HG02840 (cell line): ENCODE data around the gene PIANP.
"Not testable (repeated sequence)": the region's sequence is repeated elsewhere in the genome, so short reads cannot be mapped to it uniquely, and the experiment has no call there.

ENCODE experiments used
- ATAC-seq: cut with Tn5 transposase; IDR thresholded peaks from one replicate; pipeline ENCODE4 v1.9.1; 2021; ENCODE audit warnings: mild to moderate bottlenecking, moderate library complexity, moderate number of reproducible peaks; ENCODE audit not compliant: unreplicated experiment, low FRiP score

PIANP gene

DNA sequence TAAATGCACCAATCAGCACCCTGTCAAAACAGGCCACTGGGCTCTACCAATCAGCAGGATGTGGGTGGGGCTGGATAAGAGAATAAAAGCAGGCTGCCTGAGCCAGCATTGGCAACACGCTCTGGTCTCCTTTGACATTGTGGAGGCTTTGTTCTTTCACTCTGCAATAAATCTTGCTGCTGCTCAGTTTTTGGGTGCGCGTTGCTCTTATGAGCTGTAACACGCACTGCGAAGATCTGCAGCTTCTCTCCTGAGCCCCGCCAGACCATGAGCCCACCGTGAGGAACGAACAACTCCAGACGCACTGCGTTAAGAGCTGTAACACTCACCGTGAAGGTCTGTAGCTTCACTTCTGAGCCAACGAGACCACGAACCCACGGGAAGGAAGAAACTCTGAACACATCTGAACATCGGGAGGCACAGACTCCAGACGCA, 8.4 kb upstream of the PIANP start:
- no peak for ATAC-seq

GRCh38 chr12:6708351-6708750, 7.7 kb upstream of the PIANP start:
- not testable (repeated sequence) for ATAC-seq

- no peak for ATAC-seq
Observed at GRCh38 chr12:6703631-6704030, 3.0 kb upstream of the PIANP start.

GRCh38 chr12:6701078-6701768, 608 bp upstream of the PIANP start:
- ATAC-seq = no peak

DNA sequence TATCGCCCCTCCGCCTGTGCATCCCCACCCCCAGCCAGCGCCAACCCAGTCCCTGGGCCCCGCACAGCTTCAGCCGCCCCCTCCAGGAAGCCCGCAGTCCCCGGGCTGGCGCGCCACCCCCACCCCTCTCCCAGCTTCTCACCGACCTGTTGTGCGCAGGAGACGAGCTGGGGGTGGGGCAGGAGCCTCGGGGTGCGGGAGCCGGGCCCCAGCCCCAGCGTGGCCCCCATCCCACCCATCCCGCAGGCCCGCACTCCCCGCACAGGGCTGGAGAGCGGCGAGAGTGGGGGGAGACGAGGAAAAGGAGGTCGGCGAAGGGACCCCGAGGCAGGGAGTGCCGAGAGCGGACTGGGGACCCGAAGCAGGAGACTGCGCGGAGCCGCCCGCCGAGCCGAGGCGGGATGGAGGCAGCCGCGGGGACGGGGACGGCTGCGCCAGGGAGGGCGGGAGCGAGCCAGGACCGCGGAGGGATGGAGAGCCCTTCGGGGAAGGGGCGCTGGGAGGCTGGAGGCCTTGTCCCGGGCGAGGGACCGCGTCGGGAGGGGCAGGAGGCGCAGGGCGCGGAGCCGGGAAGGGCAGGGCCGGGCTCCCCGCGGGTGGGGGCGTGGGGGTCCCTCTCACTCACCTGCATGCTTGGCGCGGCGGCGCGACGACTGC, 498 bp downstream of the PIANP start:
- no peak for ATAC-seq

- ATAC-seq = no peak
Observed at GRCh38 chr12:6699259-6699988, 1.2 kb downstream of the PIANP start.

DNA sequence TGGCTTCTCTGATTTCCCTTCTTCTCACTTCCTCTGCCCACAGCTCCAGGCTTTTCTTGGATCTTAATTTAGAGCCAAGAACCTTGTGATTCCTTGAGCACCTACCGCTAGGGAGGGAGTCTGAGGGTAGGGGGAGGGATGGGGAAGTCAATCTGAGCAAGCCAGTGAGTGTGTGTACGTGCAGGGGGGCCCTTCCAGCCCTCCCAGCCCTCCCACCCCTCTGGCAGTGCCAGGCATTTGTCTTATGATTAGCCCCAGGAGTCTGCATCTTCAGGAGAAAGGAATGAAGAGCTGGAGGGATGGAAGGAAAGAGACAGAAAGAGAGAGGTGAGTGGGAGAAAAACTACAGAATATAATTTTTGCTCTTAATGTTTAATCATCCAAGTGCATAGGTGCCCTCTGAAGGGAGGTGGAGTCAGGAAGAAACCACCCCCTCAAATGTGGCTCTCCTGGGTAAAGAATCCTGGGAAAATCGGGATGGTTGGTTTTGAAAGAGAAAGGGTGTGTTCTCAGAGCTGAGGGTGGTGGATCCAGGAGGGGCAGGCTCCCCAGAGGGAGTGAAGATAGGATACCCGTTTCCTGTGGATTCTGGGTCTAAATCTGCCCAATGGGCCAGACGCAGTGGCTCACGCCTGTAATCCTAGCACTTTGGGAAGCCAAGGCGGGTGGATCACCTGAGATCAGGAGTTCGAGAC, 2.1 kb downstream of the PIANP start:
- no peak for ATAC-seq

- no peak for ATAC-seq
Observed at GRCh38 chr12:6697584-6698351, 2.8 kb downstream of the PIANP start.

DNA sequence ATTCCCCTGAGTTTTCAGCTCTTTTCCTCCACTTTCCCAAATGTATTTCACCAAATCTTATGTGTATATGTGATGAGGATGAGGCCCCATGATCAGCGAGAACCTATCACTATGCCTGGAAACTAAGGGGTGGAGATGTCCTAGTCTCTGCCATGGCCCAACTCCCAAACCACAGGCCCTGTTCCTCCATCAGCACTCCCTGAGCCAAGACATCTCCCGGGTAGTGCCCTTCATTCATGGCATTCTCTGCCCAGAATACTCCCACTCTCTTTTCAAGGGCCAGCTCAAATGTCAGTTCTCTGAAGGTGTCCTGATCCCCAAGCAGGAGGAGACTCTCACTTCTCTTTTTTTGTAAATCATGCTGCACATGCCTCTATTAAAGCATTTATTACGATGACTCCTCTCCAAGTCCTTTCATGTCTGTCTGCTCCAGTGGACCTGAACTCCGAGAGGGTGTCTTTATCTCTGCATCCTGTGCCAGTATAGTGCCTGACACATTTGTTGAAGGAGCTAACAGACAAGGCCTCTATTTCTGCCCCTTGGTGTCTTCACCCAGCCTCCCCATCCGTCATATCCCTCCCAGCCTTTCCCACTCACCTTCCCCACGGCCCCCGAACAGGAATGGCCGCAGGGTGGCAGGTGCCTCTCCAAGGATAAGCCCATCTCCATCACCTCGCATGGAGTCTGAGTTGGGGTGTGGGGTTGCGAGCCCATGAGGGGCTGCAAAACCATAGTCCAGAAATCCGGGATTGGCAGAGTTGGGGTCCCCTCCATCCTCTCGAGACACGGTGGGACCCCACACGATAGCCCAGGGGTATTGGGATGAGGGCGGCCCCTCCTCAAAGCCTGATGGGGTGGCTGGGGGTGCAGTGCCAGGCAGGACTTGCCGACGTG, 3.7 kb downstream of the PIANP start:
- ATAC-seq = no peak

DNA sequence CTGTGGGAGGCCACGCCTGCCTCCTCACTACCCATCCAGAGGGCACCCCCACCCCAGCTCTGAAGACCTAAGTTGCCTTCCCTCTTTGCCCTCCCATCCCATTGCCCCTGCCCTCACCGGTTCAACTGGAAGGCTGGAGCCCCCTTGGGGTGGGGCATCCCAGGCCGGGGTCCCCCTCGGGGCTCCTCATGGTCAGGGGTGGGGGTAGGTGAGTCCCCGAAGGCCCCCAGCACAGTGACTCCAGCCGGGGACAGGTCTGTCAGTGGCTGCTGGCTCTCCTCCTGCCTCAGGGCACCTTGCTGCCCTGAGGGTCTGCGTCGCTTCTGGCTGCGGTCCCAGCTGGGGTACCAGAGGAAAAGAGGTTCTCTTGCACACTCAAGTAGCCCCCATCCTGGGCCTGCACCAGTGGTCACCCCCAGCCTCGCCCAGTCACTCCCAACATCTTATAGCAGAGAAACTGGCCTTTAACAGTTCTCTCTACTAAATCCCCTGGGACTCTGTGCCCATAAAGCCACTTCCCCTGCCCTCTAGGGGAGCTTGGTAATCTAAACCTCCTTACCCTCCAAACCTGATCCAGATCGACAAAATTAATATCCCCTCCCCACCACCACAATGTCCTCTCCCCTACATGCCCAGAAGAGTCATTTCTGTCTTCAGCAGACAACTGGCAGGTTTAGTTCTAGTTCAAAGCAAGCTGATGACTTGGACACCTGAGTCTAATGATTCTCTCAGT, 5.1 kb downstream of the PIANP start:
- no peak for ATAC-seq

DNA sequence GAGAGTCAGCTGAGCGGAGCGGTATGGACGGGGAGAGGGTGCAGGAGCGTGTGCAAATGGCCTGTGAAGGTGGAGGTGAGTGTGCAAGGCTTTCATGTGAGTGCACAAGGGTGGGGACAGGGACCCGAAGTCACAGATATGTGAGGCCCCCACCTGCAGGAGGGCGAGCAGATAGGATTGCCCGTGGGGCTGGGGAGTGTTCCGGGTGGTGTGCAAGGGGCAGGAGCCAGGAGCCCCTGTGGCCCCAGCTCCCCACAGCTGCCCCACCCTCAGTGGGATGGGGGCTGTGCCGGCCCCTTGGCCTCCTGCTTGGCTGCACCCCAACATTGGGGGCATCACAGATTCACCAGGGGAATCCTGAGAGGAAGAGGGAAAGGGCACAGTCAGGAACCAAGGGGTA, 5.9 kb downstream of the PIANP start:
- no peak for ATAC-seq

DNA sequence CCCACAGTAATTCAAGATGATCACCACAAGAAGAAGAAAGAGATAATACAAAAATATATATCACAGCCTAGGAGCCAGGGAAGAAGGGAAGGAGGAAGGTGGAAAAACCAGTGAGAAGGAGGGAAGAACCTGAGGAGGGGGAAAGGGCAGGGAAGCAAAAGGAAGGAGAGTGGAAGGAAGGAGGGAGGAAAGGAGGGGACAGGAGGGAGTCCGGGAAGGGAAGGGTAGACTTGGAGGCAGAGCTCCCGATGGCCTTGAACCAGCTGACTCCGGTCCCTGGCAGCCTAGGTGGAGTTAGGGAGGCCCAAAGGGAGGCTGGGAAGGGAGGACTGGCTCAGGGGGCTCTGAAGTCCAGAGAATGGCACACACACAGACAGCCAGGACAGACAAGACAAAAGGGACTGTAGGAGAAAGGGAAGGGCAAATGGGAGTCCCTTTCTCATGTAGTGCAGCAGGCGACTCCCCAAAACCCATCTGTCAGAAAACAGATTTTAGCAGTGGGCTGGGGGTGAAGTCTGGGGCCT, 6.7 kb downstream of the PIANP start:
- ATAC-seq = no peak

GRCh38 chr12:6692888-6693287, 7.7 kb downstream of the PIANP start:
- no peak for ATAC-seq

DNA sequence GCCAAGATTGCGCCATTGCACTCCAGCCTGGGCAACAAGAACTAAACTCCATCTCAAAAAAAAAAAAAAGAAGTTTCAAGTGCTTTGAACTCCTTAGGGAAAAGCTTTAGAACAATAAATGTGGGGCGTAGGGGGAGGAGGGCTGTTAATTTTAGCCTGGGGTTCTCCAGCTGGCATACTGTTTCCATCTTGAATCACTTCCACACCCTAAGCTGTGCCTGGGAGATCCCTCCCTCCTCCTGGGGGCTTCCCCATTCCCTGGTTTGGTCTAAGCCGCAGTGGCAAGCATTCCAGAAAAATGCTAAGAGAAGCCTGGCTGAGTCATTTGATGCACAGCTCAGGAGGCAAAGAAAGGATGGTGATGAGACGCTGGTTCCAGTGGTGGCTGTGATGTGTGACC, 9.1 kb downstream of the PIANP start:
- no peak for ATAC-seq

DNA sequence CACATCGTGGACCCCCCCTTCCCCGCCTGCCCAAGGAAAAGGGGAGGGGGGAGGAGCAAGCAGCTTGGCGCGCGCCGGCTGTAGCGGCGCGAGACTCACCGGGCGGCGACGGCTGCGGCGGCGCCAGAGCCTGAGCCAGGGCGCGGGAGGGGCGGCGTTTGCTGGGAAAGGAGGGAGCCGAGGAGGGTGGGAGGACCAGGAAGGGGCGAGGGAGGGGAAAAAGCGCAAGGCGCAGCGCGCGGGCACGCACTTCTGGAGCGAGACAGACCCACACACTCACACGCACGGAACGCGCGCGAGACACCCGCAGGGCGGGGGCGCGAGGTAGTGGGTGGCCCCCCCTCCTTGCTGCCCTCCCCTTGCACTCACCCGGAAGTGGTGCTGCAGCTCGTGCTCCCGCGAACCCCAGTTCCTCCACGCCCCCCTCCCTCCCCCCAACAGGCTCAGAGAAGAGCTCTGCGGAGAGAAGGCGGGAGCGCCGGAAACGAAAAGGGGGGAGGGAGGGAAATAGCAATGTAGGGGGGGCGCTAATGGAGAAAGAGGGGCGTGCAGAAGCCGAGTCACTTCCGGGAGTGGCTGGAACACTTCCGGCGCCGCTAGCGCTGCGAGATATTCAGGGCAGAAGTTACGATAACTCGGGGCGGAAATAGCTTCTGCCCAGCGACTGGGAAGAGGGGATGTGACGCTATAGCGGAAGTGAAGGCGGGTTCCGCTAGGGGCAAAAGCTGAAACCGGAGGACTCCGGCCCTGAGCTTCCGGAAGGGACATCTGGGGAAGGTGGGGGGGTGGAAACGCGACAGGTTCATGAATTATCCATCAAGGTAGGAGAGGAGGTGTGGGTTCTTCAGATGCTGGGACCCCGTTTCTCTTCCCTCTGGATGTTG, 11.4 kb downstream of the PIANP start, which contains the start of gene ZNF384:
Gene ZNF384, minus strand, starts transcription at position 377 of the 884 bp plus-strand sequence. CDS start 9,855 bp downstream, outside the sequence.
- peak; percentile 87 for ATAC-seq

GRCh38 chr12:6688543-6688998, 12.0 kb downstream of the PIANP start:
- ATAC-seq = no peak

GRCh38 chr12:6685814-6686213, 14.8 kb downstream of the PIANP start:
- ATAC-seq = no peak
